Small intestine (tissue), 7 donors: Measurements from ENCODE around the gene OPCML. TPM values are rescaled to one million over a fixed set of nuclear protein-coding genes. Genes with fewer than 3 reads are reported as not detected.

ENCODE experiments used
- DNase-seq, 2 donors: peaks; one replicate each; pipeline versions ENCODE4 v3.0.0 to v3.0.0-alpha.2; 2013
- FAIRE-seq: peaks from 2 replicates; lab custom pipeline; 2012; peaks lifted over from hg19 to GRCh38; lab: Jason Lieb, UNC
- H3K27ac ChIP-seq, 3 donors: one replicate each; pipeline ENCODE4 v1.5.1; 2013; ENCODE audit warnings: low read length in 2 of 3, mild to moderate bottlenecking in 2 of 3, control low read depth in 1 of 3, inconsistent platforms in 1 of 3, low read depth in 1 of 3, moderate library complexity in 1 of 3
- H3K27me3 ChIP-seq, 3 donors: one replicate each; pipeline ENCODE4 v1.6.1; 2013; ENCODE audit warnings: low read length in 3 of 3, inconsistent platforms in 1 of 3; ENCODE audit not compliant: control insufficient read depth in 3 of 3, insufficient read depth in 3 of 3
- H3K36me3 ChIP-seq, 3 donors: one replicate each; pipeline ENCODE4 v1.6.1; 2013; ENCODE audit warnings: low read length in 3 of 3, inconsistent platforms in 1 of 3, low read depth in 1 of 3, mild to moderate bottlenecking in 1 of 3, moderate library complexity in 1 of 3; ENCODE audit not compliant: control insufficient read depth in 3 of 3, insufficient read depth in 2 of 3
- H3K4me1 ChIP-seq, 3 donors: one replicate each; pipeline ENCODE4 v1.6.1; 2013; ENCODE audit warnings: low read length in 2 of 3, inconsistent platforms in 1 of 3, low read depth in 1 of 3, mild to moderate bottlenecking in 1 of 3, moderate library complexity in 1 of 3; ENCODE audit not compliant: control insufficient read depth in 3 of 3, insufficient read depth in 2 of 3
- H3K4me3 ChIP-seq, 3 donors: one replicate each; pipeline ENCODE4 v1.5.1; 2013; ENCODE audit warnings: low read length in 3 of 3, control low read depth in 1 of 3, inconsistent platforms in 1 of 3, low read depth in 1 of 3, mild to moderate bottlenecking in 1 of 3, moderate library complexity in 1 of 3
- H3K9me3 ChIP-seq, 2 donors: one replicate each; pipeline ENCODE4 v1.6.1; 2013; ENCODE audit warnings: low read depth in 1 of 2, low read length in 1 of 2; ENCODE audit not compliant: control insufficient read depth in 2 of 2, insufficient read depth in 1 of 2
- WGBS, 3 donors: extraction: QIAGEN DNeasy Blood & Tissue Kit; methylation state at CpG; one replicate each; pipeline ENCODE4 v1.1.7; 2013; 5-methylcytosine and 5-hydroxymethylcytosine counted together
- polyA plus RNA-seq, 4 donors: library from polyadenylated mRNA; stranded (reverse) in 3 of 4; unstranded in 1 of 4; fragments of 200-250 nt in 3 of 4; fragments of 120-200 nt in 1 of 4; gene quantifications; one replicate each; pipeline versions ENCODE4 v1.2.1 to v1.2.3, GENCODE V29; 2013
- donor health status: healthy with polysubstance abuse.
- donor health status: control.
- donor health status: control.
- donor health status: Bipolar disorder and iron deficiency.
- donor health status: healthy.

Gene OPCML
- polyA plus RNA-seq, 4 donors: 0.16 to 2.0 TPM; not detected in 2

DNA sequence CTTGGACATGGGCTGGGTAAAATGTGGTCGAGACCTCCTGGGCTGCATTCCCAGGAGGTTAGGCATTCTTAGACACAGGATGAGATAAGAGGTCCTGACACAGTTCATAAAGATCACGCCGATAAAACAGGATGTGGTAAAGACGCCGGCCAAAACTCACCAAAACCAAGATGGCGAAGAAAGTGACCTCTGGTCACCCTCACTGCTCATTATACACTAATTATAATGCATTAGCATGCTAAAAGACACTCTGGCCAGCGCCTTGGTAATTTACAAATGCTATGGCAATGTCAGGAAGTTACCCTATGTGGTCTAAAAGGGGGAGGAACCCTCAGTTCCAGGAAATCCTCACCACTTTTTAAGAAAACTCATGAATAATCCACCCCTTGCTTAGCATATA lies 983.3 kb downstream of the OPCML start:
- WGBS, 3 donors: 62 to 75% (median 66%) methylated on average over 7 of the region's 7 CpGs
- H3K9me3 ChIP-seq: peaks cover 0 to 11% of the 10 kb centered on the region in 2 donors
- DNase-seq: no peak
- no peaks in the 10 kb centered on the region for H3K4me1 ChIP-seq
- no peak overlapping the region for H3K4me3 ChIP-seq
- no peak overlapping the region for H3K27ac ChIP-seq
- no peaks in the 10 kb centered on the region for H3K36me3 ChIP-seq
- H3K27me3 ChIP-seq: no peaks in the 10 kb centered on the region
- no peak for FAIRE-seq

DNA sequence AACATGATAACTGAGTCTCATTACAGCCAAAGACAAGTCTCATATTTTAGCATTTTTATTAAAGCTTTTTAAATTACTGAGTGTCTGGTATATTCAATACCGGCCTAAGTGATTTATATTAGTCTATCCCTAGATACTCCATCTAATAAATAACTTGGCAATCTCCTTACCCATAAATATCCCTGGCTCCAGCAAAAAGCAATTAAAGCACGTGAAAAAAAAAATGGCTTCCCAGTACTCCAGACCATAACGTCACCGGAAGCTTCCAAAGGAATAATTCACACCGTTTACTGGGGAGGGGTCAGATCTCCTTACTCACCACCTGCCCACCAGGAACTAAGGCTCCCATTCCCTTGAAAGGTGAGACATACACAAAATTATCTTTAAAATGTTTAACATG lies 988.3 kb downstream of the OPCML start:
- Histone ChIP-seq H3K27me3 (no peaks in the 10 kb centered on the region), H3K4me3 (no peak overlapping the region), H3K36me3 (no peaks in the 10 kb centered on the region), H3K4me1 (no peaks in the 10 kb centered on the region), H3K9me3 (no peaks in the 10 kb centered on the region), H3K27ac (no peak overlapping the region)
- FAIRE-seq: no peak
- 77 to 81% (median 78%) methylated on average over 5 of the region's 5 CpGs for WGBS, 3 donors
- DNase-seq: no peak

GRCh38 chr11:132541794-132542193 lies 990.5 kb downstream of the OPCML start:
- FAIRE-seq (no peak), DNase-seq (no peak)
- Histone ChIP-seq H3K9me3 (no peaks in the 10 kb centered on the region), H3K27ac (no peak overlapping the region), H3K36me3 (no peaks in the 10 kb centered on the region), H3K27me3 (no peaks in the 10 kb centered on the region), H3K4me1 (no peaks in the 10 kb centered on the region), H3K4me3 (no peak overlapping the region)
- WGBS, 3 donors: 86 to 94% (median 90%) methylated on average over 2 of the region's 2 CpGs

DNA sequence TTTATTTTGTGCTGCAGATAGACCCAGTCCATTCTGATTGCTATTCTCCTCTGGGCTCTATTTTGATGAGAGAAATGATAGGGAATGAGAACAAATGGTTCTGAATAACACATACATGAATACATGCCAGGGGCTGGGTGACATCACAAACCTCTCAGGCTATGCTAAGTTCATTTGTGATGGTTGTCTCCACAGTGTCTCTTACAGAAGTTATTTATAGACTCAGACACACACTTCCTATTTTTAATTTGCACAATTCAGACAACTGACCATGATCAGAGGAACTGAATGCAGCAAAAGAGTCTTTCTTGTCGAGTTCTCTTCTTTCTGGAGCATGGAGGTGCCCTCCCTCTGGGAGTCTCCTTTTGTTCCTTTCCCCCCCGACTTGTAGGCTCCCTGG lies 991.7 kb downstream of the OPCML start:
- H3K9me3 ChIP-seq: no peaks in the 10 kb centered on the region
- whole genome bisulfite sequencing, 3 donors: 15 to 33% (median 22%) methylated on average over 2 of the region's 2 CpGs
- H3K4me3 ChIP-seq: no peak overlapping the region
- no peak overlapping the region for H3K27ac ChIP-seq
- H3K27me3 ChIP-seq: no peaks in the 10 kb centered on the region
- DNase-seq: no peak
- FAIRE-seq: no peak
- no peaks in the 10 kb centered on the region for H3K4me1 ChIP-seq
- H3K36me3 ChIP-seq: no peaks in the 10 kb centered on the region

DNA sequence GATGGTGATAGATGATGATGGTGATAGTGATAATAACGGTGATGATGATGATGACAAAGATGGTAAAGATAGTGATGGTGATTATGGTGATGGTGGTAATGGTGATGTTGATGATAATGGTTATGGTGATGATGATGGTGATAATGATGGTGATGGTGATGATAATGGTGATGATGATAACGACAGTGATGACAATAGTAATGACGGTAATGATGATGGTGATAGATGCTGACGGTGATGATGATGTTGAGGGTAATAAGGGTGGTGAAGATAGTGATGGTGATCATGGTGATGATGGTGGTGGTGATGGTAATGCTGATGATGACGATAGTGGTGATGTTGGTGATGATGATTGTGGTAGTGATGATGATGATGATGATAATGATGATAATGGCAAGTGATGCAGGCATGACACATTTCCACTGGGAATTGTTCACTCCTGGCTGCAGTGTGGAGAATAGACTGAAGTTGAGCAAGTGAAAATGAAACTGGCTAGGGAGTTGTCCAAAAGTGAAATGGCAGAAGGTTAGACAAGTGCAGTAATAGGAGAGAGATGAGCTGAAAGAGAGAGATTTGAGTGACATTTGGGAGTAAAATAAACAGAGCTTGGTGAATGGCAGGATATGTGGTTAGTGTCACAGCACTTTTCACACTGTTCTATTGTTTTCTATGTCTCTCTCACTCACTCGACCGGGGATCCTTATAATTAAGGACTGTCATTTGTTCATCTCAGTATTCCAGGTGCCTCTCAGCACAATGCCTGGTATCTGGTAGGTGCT lies 992.5 kb downstream of the OPCML start:
- no peak overlapping the region for H3K4me3 ChIP-seq
- H3K36me3 ChIP-seq: no peaks in the 10 kb centered on the region
- FAIRE-seq: no peak
- no peaks in the 10 kb centered on the region for H3K27me3 ChIP-seq
- DNase-seq: no peak
- H3K27ac ChIP-seq: no peak overlapping the region
- WGBS, 3 donors: 81 to 89% (median 82%) methylated on average over 7 of the region's 7 CpGs
- H3K9me3 ChIP-seq: no peaks in the 10 kb centered on the region
- no peaks in the 10 kb centered on the region for H3K4me1 ChIP-seq

DNA sequence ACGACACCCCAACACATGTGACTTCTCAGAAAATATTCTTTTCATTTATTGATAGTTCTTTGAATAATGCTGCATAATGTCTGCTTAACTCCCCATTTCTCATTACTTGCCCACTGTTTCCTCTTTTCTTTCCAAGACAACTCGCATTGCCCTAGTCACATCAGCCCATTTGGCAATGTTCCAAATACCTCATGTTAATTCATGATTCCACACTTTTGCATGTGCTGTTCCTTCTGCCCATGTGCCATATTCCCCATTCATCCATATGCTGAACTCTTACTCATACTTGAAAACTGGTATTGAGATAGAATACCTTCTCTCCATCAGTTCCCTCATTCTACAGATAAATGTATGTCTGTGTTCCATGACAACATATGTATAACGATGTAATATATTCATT lies 993.7 kb downstream of the OPCML start:
- Histone ChIP-seq H3K9me3 (no peaks in the 10 kb centered on the region), H3K4me1 (no peaks in the 10 kb centered on the region), H3K27me3 (no peaks in the 10 kb centered on the region), H3K36me3 (no peaks in the 10 kb centered on the region), H3K27ac (no peak overlapping the region), H3K4me3 (no peak overlapping the region)
- whole genome bisulfite sequencing, 3 donors: 70 to 78% (median 72%) methylated on average over 3 of the region's 3 CpGs
- FAIRE-seq (no peak), DNase-seq (no peak)

- 7 to 35% (median 16%) methylated on average over 2 of the region's 2 CpGs for WGBS, 3 donors
- no peaks in the 10 kb centered on the region for H3K27me3 ChIP-seq
- no peaks in the 10 kb centered on the region for H3K4me1 ChIP-seq
- H3K4me3 ChIP-seq: no peak overlapping the region
- DNase-seq (no peak), FAIRE-seq (no peak)
- H3K9me3 ChIP-seq: no peaks in the 10 kb centered on the region
- no peak overlapping the region for H3K27ac ChIP-seq
- no peaks in the 10 kb centered on the region for H3K36me3 ChIP-seq
Measured at GRCh38 chr11:132535830-132536229, 996.5 kb downstream of the OPCML start.

DNA sequence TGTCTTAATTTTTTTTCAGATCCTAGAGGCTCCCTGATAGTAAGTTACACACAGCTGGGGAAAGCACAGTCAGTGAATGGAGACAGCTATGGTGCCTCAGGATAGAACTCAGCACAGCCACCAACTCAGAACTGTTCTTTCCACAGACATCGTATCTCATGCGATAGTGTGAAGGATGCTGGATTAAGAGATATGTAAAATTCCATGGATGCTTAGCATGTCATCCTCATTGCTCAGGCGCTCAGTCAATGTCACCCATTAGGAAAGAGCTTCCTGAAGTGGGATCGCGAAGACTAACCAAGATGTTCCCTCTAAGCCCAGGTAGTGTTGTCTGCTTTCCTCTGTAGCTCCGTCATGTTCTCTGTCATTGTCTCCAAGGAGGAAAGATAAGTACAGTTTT lies 1000.4 kb downstream of the OPCML start:
- FAIRE-seq (no peak), DNase-seq (no peak)
- WGBS, 3 donors: 80 to 86% (median 81%) methylated on average over 6 of the region's 6 CpGs
- Histone ChIP-seq H3K9me3 (no peaks in the 10 kb centered on the region), H3K27ac (no peak overlapping the region), H3K27me3 (no peaks in the 10 kb centered on the region), H3K36me3 (no peaks in the 10 kb centered on the region), H3K4me3 (no peak overlapping the region), H3K4me1 (no peaks in the 10 kb centered on the region)

GRCh38 chr11:132528181-132528580 lies 1004.1 kb downstream of the OPCML start:
- FAIRE-seq (no peak), DNase-seq (no peak)
- H3K27me3 ChIP-seq: no peaks in the 10 kb centered on the region
- H3K4me3 ChIP-seq: no peak overlapping the region
- no peaks in the 10 kb centered on the region for H3K36me3 ChIP-seq
- H3K4me1 ChIP-seq: no peaks in the 10 kb centered on the region
- no peaks in the 10 kb centered on the region for H3K9me3 ChIP-seq
- no peak overlapping the region for H3K27ac ChIP-seq
